GM19023 (cell line): Measurements from ENCODE around the gene HGS.
"Not testable (repeated sequence)": the region's sequence is repeated elsewhere in the genome, so short reads cannot be mapped to it uniquely, and the experiment has no call there.

Experiments
- ATAC-seq: cut with Tn5 transposase; IDR thresholded peaks from one replicate; pipeline ENCODE4 v1.9.1; 2021; ENCODE audit warnings: mild to moderate bottlenecking, moderate library complexity; ENCODE audit not compliant: unreplicated experiment

Gene HGS

GRCh38 chr17:81738801-81739393, 55.1 kb downstream of the HGS start:
- no peak for ATAC-seq

- not testable (repeated sequence) for ATAC-seq
Measured at GRCh38 chr17:81739593-81739992, 55.8 kb downstream of the HGS start.

- ATAC-seq: no peak
Measured at GRCh38 chr17:81740395-81740961, 56.7 kb downstream of the HGS start.

GRCh38 chr17:81741049-81741593, 57.3 kb downstream of the HGS start:
- ATAC-seq: no peak

GRCh38 chr17:81741594-81742452, 58.0 kb downstream of the HGS start:
- no peak for ATAC-seq
